ENCODE measurements around the gene GRID2. TPM values are rescaled to one million over a fixed set of nuclear protein-coding genes. Genes with fewer than 3 reads are reported as not detected.

Gene GRID2
- 2.1 TPM for total RNA-seq (ENCODE audit: unreplicated experiment)
- long read RNA-seq, partial matches to known transcripts = 0 of 1 reads
- long read RNA-seq, other reads (novel, unspliced or antisense) = 1 of 1 reads

GRCh38 chr4:92303621-92304027 lies at the start of gene GRID2:
Gene GRID2 (plus strand): TSS chr4:92303966.
- Mint-ChIP-seq H3K36me3 (ENCODE audit: unreplicated experiment) (no peaks in the 10 kb centered on the region), H3K27ac (ENCODE audit: unreplicated experiment) (peak within 1 kb of the TSS; percentile 31), H3K9me3 (ENCODE audit: unreplicated experiment) (peaks cover 9% of the 10 kb centered on the region), H3K27me3 (ENCODE audit: unreplicated experiment) (peaks cover 12% of the 10 kb centered on the region), H3K4me3 (ENCODE audit: unreplicated experiment) (peak within 1 kb of the TSS; percentile 96), H3K4me1 (ENCODE audit: low read depth, unreplicated experiment) (peaks cover 3% of the 10 kb centered on the region)
- TF ChIP-seq, protein P1, sequence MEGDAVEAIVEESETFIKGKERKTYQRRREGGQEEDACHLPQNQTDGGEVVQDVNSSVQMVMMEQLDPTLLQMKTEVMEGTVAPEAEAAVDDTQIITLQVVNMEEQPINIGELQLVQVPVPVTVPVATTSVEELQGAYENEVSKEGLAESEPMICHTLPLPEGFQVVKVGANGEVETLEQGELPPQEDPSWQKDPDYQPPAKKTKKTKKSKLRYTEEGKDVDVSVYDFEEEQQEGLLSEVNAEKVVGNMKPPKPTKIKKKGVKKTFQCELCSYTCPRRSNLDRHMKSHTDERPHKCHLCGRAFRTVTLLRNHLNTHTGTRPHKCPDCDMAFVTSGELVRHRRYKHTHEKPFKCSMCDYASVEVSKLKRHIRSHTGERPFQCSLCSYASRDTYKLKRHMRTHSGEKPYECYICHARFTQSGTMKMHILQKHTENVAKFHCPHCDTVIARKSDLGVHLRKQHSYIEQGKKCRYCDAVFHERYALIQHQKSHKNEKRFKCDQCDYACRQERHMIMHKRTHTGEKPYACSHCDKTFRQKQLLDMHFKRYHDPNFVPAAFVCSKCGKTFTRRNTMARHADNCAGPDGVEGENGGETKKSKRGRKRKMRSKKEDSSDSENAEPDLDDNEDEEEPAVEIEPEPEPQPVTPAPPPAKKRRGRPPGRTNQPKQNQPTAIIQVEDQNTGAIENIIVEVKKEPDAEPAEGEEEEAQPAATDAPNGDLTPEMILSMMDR (IDR thresholded peaks at IDR 0.05; ENCODE audit: partially characterized antibody, unreplicated experiment) = no peak
- peak; percentile 64 for DNase-seq

- Mint-ChIP-seq H3K27me3 (ENCODE audit: unreplicated experiment) (no peaks in the 10 kb centered on the region), H3K9me3 (ENCODE audit: unreplicated experiment) (peaks cover 9% of the 10 kb centered on the region), H3K4me1 (ENCODE audit: low read depth, unreplicated experiment) (no peaks in the 10 kb centered on the region), H3K36me3 (ENCODE audit: unreplicated experiment) (peaks cover 22% of the 10 kb centered on the region), H3K4me3 (ENCODE audit: unreplicated experiment) (no peak overlapping the region), H3K27ac (ENCODE audit: unreplicated experiment) (no peak overlapping the region)
- TF ChIP-seq, protein P1 (IDR thresholded peaks at IDR 0.05; ENCODE audit: partially characterized antibody, unreplicated experiment) = no peak
- DNase-seq = no peak
These were observed 49.6 kb upstream of the GRID2 start for GRCh38 chr4:92253986-92254671.

DNA sequence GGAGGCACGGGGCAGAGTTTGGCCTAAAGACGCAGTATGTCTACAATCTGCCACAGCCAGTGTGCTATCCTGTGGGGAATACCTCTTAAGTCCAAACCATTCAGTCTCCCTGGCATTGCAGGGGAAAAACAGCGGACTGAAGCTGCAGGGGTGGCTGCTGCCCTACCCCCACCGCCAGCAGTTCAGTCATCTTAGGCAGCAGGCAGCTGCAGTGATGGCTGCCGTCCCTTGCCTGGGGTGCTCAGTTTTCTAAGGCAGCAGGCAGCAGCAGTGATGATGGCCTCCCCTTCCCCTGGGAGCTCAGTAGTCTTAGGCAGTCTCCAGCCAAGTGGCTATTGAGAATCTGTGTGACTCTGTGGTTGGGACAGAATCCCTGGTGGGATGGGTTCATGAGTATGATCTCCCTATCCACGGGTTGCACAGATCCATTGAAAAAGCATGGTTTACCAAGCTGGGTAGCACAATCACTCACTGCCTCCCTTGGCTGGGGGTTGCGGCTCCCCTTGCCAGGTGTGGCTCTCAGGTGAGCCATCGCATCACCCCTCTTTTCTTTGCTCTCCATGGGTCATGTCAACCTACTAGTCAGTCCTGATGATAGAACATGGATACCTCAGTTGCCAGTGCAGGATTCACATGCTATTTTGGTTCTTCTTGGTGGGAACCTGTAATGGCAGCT lies 48.9 kb upstream of the GRID2 start:
- Mint-ChIP-seq H3K4me1 (ENCODE audit: low read depth, unreplicated experiment) (no peaks in the 10 kb centered on the region), H3K27ac (ENCODE audit: unreplicated experiment) (no peak overlapping the region), H3K9me3 (ENCODE audit: unreplicated experiment) (peaks cover 9% of the 10 kb centered on the region), H3K27me3 (ENCODE audit: unreplicated experiment) (no peaks in the 10 kb centered on the region), H3K36me3 (ENCODE audit: unreplicated experiment) (peaks cover 22% of the 10 kb centered on the region), H3K4me3 (ENCODE audit: unreplicated experiment) (no peak overlapping the region)
- DNase-seq = no peak
- TF ChIP-seq, protein P1 (IDR thresholded peaks at IDR 0.05; ENCODE audit: partially characterized antibody, unreplicated experiment) = no peak

DNA sequence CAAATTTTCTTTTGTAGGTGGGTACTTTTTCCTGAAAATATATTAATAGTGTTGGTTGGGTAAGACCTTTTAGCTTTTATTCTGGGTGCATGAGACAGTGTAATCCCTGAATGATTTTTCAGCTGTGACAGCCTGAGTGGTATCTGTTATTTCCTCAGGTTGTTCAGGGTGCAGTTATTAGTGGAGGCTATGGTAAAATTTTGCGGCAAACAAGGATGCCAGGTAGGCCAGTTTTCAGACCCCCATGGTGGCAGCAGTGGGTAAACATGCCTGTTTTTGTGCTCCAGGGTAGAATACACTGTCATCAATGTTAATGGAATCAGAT lies 47.9 kb upstream of the GRID2 start:
- Mint-ChIP-seq H3K4me3 (ENCODE audit: unreplicated experiment) (no peak overlapping the region), H3K27ac (ENCODE audit: unreplicated experiment) (no peak overlapping the region), H3K27me3 (ENCODE audit: unreplicated experiment) (no peaks in the 10 kb centered on the region), H3K36me3 (ENCODE audit: unreplicated experiment) (peaks cover 22% of the 10 kb centered on the region), H3K9me3 (ENCODE audit: unreplicated experiment) (peaks cover 9% of the 10 kb centered on the region), H3K4me1 (ENCODE audit: low read depth, unreplicated experiment) (no peaks in the 10 kb centered on the region)
- TF ChIP-seq, protein P1 (IDR thresholded peaks at IDR 0.05; ENCODE audit: partially characterized antibody, unreplicated experiment) = no peak
- DNase-seq = no peak
